Measurements from ENCODE around the gene PRKCE. TPM values are rescaled to one million over a fixed set of nuclear protein-coding genes. Genes with fewer than 3 reads are reported as not detected.

PRKCE gene
- total RNA-seq, 1 experiment from 2014 or later = 1.3 TPM

DNA sequence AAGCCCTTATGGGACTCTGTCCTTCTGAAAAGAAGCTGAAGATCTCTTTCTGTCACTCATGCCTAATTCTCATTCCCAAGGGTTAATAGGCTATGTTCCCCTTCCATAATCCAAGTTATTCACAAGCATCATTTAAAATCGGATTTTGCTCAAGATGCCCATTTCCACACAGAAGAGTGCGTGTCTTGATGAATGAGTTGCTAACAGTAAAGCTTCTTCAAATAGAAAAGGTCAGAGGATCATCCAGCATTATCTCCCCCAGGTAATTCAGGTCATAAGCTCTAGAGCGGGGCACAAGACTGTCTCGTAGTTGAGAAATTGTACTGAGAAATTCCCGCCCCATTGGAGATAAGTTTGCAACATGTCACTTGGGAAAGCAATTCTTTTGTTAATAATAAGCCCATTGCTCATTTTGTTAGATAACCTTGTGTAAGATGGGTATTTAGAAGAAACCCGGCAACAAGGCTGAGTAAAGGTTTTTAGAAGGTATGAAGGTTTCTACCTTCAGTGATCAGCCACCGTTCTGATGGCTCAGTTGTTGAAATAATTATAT lies 355.1 kb downstream of the PRKCE start:
- no peaks in the 10 kb centered on the region; the same call in 1 of the 2 replicates for H3K27me3 Mint-ChIP-seq (ENCODE audit: low read depth)
- Histone ChIP-seq H3K79me1 (ENCODE audit: insufficient read depth, low read depth, low read length, poor library complexity, severe bottlenecking) (no peaks in the 10 kb centered on the region), H4K20me1 (ENCODE audit: control insufficient read depth, insufficient read depth, insufficient read length) (no peaks in the 10 kb centered on the region), H3K4me2 (ENCODE audit: insufficient read depth, insufficient read length, low read length) (no peak overlapping the region), H3K9me3 (ENCODE audit: control insufficient read depth, low read depth, low read length) (no peaks in the 10 kb centered on the region), H2BK120ac (ENCODE audit: low read depth, low read length, poor library complexity, severe bottlenecking) (no peak overlapping the region), H3K14ac (ENCODE audit: insufficient read depth, low read length) (no peak overlapping the region), H3K9ac (ENCODE audit: extremely low read depth, insufficient read length, low read length) (no peak overlapping the region), H3K56ac (ENCODE audit: insufficient read length, low read depth, low read length) (no peak overlapping the region), H2BK15ac (ENCODE audit: low read depth, low read length) (no peak overlapping the region), H3K23ac (ENCODE audit: insufficient read length, low read depth, low read length) (no peak overlapping the region), H2BK20ac (ENCODE audit: low read depth, low read length, poor library complexity, severe bottlenecking) (no peak overlapping the region), H3T11ph (ENCODE audit: low read length) (no peak overlapping the region), H2AK5ac (ENCODE audit: insufficient read length, low read length) (no peak overlapping the region), H3K23me2 (ENCODE audit: insufficient read length, low read depth, low read length, poor library complexity, severe bottlenecking) (no peaks in the 10 kb centered on the region), H3K27ac (ENCODE audit: insufficient read length, low read depth, low read length) (no peak overlapping the region), H3K4me1 (ENCODE audit: insufficient read depth, low read length) (0 out of 2 replicates have a peak, but pooled peaks cover 3% of the 10 kb centered on the region), H4K91ac (ENCODE audit: insufficient read length, low read depth, low read length) (no peak overlapping the region), H4K5ac (ENCODE audit: insufficient read length, low read depth, low read length) (no peak overlapping the region), H2BK12ac (ENCODE audit: insufficient read length, low read depth, low read length) (no peak overlapping the region), H2AFZ (ENCODE audit: low read length) (no peak overlapping the region), H3K18ac (ENCODE audit: insufficient read length, low read depth, low read length) (no peak overlapping the region), H2BK5ac (ENCODE audit: insufficient read length, low read length) (no peak overlapping the region), H3K79me2 (ENCODE audit: insufficient read depth, low read length) (no peaks in the 10 kb centered on the region), H3K27me3 (ENCODE audit: insufficient read depth, low read length) (no peaks in the 10 kb centered on the region), H4K8ac (replicated peaks; ENCODE audit: insufficient read length, low read depth, low read length) (no peak overlapping the region), H3K4ac (ENCODE audit: low read depth, low read length) (no peak overlapping the region)
- no peak for DNase-seq
- no peaks in the 10 kb centered on the region for H3K36me3 Mint-ChIP-seq (ENCODE audit: insufficient read depth in 1 of 3, low read depth in 3 of 3)
- H3K9me3 Mint-ChIP-seq = no peaks in the 10 kb centered on the region
- H3K4me3 Mint-ChIP-seq = no peak overlapping the region
- H3K4me1 Mint-ChIP-seq = peaks cover 5% of the 10 kb centered on the region in 2 experiments; a peak in 2 of 4 replicates
- no peak overlapping the region for H3K27ac Mint-ChIP-seq
- no CpG with 5 or more reads among the region's 7 CpGs for WGBS (ENCODE audit: extremely low coverage, insufficient read length, low lambda C conversion rate)
- TF ChIP-seq CTCF (conservative IDR thresholded peaks at IDR 0.05) = no peak
